LNCaP clone FGC (cell line): ENCODE data around the gene RNF182.
A peak's percentile ranks its signal among the peaks of the same experiment; 100 is the strongest.
"Not testable (repeated sequence)": the region's sequence is repeated elsewhere in the genome, so short reads cannot be mapped to it uniquely, and the experiment has no call there.

Source experiments
- DNase-seq: peaks from one replicate; pipeline ENCODE4 v3.0.0-alpha.2; 2011; ENCODE audit warnings: low read depth
- H3K4me3 ChIP-seq: 2 replicates; pipeline ENCODE4 v1.5.1; 2011; ENCODE audit warnings: mild to moderate bottlenecking, low read depth, low read length, control low read depth
- CTCF ChIP-seq: IDR thresholded peaks from 2 replicates; pipeline ENCODE4 v1.5.1; 2012; ENCODE audit warnings: mild to moderate bottlenecking; ENCODE audit not compliant: control insufficient read depth, insufficient read depth; ENCODE audit errors: extremely low read depth

The RNF182 gene, protein sequence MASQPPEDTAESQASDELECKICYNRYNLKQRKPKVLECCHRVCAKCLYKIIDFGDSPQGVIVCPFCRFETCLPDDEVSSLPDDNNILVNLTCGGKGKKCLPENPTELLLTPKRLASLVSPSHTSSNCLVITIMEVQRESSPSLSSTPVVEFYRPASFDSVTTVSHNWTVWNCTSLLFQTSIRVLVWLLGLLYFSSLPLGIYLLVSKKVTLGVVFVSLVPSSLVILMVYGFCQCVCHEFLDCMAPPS

GRCh38 chr6:13924949-13925881, at the start of gene RNF182:
TSS of gene RNF182 (plus strand) at chr6:13924952. CDS start at chr6:13977120, 52,168 bp downstream.
- TF ChIP-seq CTCF: no peak
- DNase-seq: no peak
- peak within 1 kb of the TSS; percentile 42 for H3K4me3 ChIP-seq

DNA sequence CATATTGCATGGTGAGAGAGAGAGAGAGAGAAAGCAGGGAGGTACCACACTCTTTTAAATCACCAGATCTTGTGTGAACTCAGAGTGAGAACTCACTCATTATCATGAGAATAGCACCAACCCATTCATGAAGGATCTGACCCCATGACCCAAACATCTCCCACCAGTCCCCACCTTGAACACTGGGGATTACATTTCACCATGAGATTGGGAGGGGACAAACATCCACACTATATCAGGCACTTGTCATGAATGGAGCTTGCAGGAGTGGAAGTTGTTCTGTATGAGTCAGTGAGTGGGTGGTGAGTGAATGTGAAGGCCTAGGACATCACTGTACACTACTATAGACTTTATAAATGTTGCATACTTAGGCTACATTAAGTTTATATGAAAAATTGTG, 47.7 kb upstream of the RNF182 start:
- DNase-seq: no peak
- H3K4me3 ChIP-seq: no peak overlapping the region
- TF ChIP-seq CTCF: no peak

- DNase-seq: not testable (repeated sequence)
These were observed 44.6 kb upstream of the RNF182 start for GRCh38 chr6:13880061-13880663.

DNA sequence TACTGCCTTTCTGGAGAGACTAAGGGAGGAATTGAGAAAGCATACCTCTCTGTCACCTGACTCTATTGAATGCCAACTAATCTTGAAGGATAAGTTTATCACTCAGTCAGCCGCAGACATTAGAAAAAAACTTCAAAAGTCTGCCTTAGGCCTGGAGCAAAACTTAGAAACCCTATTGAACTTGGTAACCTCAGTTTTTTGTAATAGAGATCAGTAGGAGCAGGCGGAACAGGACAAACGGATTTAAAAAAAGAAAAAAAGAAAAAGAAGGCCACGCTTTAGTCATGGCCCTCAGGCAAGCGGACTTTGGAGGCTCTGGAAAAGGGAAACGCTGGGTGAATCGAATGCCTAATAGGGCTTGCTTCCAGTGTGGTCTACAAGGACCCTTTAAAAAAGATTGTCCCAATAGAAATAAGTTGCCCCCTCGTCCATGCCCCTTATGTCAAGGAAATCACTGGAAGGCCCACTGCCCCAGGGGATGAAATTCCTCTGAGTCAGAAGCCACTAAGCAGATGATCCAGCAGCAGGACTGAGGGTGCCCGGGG, 43.1 kb upstream of the RNF182 start:
- TF ChIP-seq CTCF: no peak
- no peak overlapping the region for H3K4me3 ChIP-seq
- no peak for DNase-seq

More at GRCh38 chr6:13880061-13880663, 44.6 kb upstream of the RNF182 start:
- H3K4me3 ChIP-seq: not testable (repeated sequence)

- DNase-seq: no peak
- H3K4me3 ChIP-seq: no peak overlapping the region
- TF ChIP-seq CTCF: no peak
These were observed 40.8 kb upstream of the RNF182 start for GRCh38 chr6:13883966-13884365.

- no peak for DNase-seq
- TF ChIP-seq CTCF: no peak
- H3K4me3 ChIP-seq: no peak overlapping the region
These were observed 40.4 kb upstream of the RNF182 start for GRCh38 chr6:13884397-13884796.

DNA sequence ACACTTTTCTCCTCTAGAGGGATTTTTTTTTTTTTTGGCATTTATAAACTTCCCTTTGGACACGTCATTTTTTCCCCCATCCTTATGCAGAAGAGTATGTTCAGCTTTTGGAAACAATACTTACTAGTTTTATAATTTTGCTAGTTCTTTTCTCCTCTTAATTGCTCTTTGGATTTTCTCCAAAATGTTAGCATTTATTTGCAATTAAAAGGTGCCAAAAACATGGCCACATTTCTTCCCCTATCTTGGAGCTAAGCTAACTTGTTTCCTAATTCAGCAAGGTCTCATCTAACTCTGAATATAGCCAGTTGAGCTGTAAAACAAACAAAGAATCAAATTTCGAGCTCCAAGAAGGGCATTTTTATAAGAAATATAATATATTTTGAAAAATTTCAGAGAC, 39.2 kb upstream of the RNF182 start:
- TF ChIP-seq CTCF: no peak
- no peak for DNase-seq
- no peak overlapping the region for H3K4me3 ChIP-seq
